HEK293 (cell line): Measurements from ENCODE around the gene ABTB2.

Experiments used
- CTCF ChIA-PET: fragments of 350-600 bp; formaldehyde crosslinking; extraction: SDS; loops from one replicate; lab custom pipeline; 2021; ENCODE audit warnings: antibody characterized with exemption; lab: Yijun Ruan, JAX
- POLR2A ChIA-PET: fragments of 300-600 bp; formaldehyde crosslinking; extraction: SDS; loops from one replicate; lab custom pipeline; 2020; ENCODE audit warnings: antibody characterized with exemption, inconsistent platforms; lab: Yijun Ruan, JAX
- H3K27ac ChIP-seq: fragments of 200-500 bp; sonication (Bioruptor generic); 2 replicates; pipeline ENCODE4 v1.5.1; 2014; ENCODE audit warnings: low read depth, low read length, control low read depth, inconsistent platforms; ENCODE audit errors: extremely low read depth
- H3K36me3 ChIP-seq, 2 experiments: fragments of 200-500 bp in 1 of 2; sonication (Bioruptor generic) in 1 of 2; 1 replicate in 1 of 2; 2 replicates in 1 of 2; pipeline ENCODE4 v1.5.1; 2014 to 2017; ENCODE audit warnings: inconsistent platforms in 2 of 2, low read length in 2 of 2; ENCODE audit not compliant: control insufficient read depth in 2 of 2, insufficient read depth in 1 of 2
- H3K4me1 ChIP-seq: fragments of 200-500 bp; sonication (Bioruptor generic); 2 replicates; pipeline ENCODE4 v1.5.1; 2014; ENCODE audit warnings: mild to moderate bottlenecking, low read length, inconsistent platforms; ENCODE audit not compliant: control insufficient read depth, insufficient read depth
- H3K4me3 ChIP-seq: 2 replicates; pipeline ENCODE4 v1.5.1; 2011; ENCODE audit warnings: low read depth, mild to moderate bottlenecking, control low read depth, low read length, moderate library complexity
- H3K9me3 ChIP-seq: fragments of 200-500 bp; sonication (Bioruptor generic); 2 replicates; pipeline ENCODE4 v1.5.1; 2014; ENCODE audit warnings: low read depth, low read length, inconsistent platforms; ENCODE audit not compliant: control insufficient read depth, insufficient read depth
- HOXC10 ChIP-seq: sonication (generic); formaldehyde crosslinking; IDR thresholded peaks from 2 replicates; pipeline ENCODE4 v1.8.1; 2023; ENCODE audit warnings: mild to moderate bottlenecking, missing genetic modification reagents
- HOXD13 ChIP-seq: sonication (generic); formaldehyde crosslinking; IDR thresholded peaks from 2 replicates; pipeline ENCODE4 v1.8.0; 2022; ENCODE audit warnings: missing genetic modification reagents, borderline replicate concordance
- PRDM1 ChIP-seq: fragments of 450-650 bp; formaldehyde crosslinking; IDR thresholded peaks from 2 replicates; pipeline ENCODE4; 2016; ENCODE audit warnings: missing biosample characterization, missing genetic modification characterization
- ZBTB10 ChIP-seq: fragments of 450-650 bp; formaldehyde crosslinking; IDR thresholded peaks from 2 replicates; pipeline ENCODE4 v1.5.1; 2016; ENCODE audit warnings: missing biosample characterization, missing genetic modification characterization
- ZBTB17 ChIP-seq: fragments of 450-650 bp; formaldehyde crosslinking; IDR thresholded peaks from 2 replicates; pipeline ENCODE4 v1.5.1; 2016; ENCODE audit warnings: missing biosample characterization, missing genetic modification characterization
- ZBTB21 ChIP-seq: fragments of 450-650 bp; formaldehyde crosslinking; IDR thresholded peaks from 2 replicates; pipeline ENCODE4 v1.5.1; 2017; ENCODE audit warnings: missing biosample characterization, missing genetic modification characterization
- ZBTB26 ChIP-seq: fragments of 450-650 bp; formaldehyde crosslinking; optimal IDR thresholded peaks from 2 replicates; pipeline ENCODE3; 2016; ENCODE audit warnings: missing biosample characterization, mild to moderate bottlenecking, missing genetic modification characterization
- ZNF132 ChIP-seq: fragments of 450-650 bp; formaldehyde crosslinking; IDR thresholded peaks from 2 replicates; pipeline ENCODE4 v1.5.1; 2017; ENCODE audit warnings: missing biosample characterization, missing genetic modification characterization, borderline replicate concordance
- ZNF157 ChIP-seq: fragments of 450-650 bp; formaldehyde crosslinking; IDR thresholded peaks from 2 replicates; pipeline ENCODE4 v1.5.1; 2016; ENCODE audit warnings: missing biosample characterization, missing genetic modification characterization
- ZNF239 ChIP-seq: fragments of 450-650 bp; formaldehyde crosslinking; IDR thresholded peaks from 2 replicates; pipeline ENCODE4 v1.5.1; 2016; ENCODE audit warnings: missing biosample characterization, missing genetic modification characterization
- ZNF311 ChIP-seq: fragments of 450-650 bp; formaldehyde crosslinking; IDR thresholded peaks from 2 replicates; pipeline ENCODE4 v1.5.1; 2017; ENCODE audit warnings: missing biosample characterization, missing genetic modification characterization, borderline replicate concordance
- ZNF324 ChIP-seq: fragments of 450-650 bp; formaldehyde crosslinking; IDR thresholded peaks from 2 replicates; pipeline ENCODE4 v1.5.1; 2016; ENCODE audit warnings: missing biosample characterization, missing genetic modification characterization
- ZNF341 ChIP-seq: fragments of 450-650 bp; formaldehyde crosslinking; IDR thresholded peaks from 2 replicates; pipeline ENCODE4; 2016; ENCODE audit warnings: low read depth, missing biosample characterization, missing genetic modification characterization
- ZNF350 ChIP-seq: fragments of 450-650 bp; formaldehyde crosslinking; IDR thresholded peaks from 2 replicates; pipeline ENCODE4 v1.5.0; 2017; ENCODE audit warnings: missing biosample characterization, mild to moderate bottlenecking, missing genetic modification characterization
- ZNF513 ChIP-seq: fragments of 450-650 bp; IDR thresholded peaks from 2 replicates; pipeline ENCODE4 v1.5.1; 2018; ENCODE audit warnings: missing biosample characterization, missing genetic modification characterization
- ZNF580 ChIP-seq: fragments of 450-650 bp; formaldehyde crosslinking; IDR thresholded peaks from 2 replicates; pipeline ENCODE4 v1.5.1; 2016; ENCODE audit warnings: missing biosample characterization, missing genetic modification characterization
- ZNF639 ChIP-seq: fragments of 450-650 bp; formaldehyde crosslinking; IDR thresholded peaks from 2 replicates; pipeline ENCODE4 v1.5.1; 2016; ENCODE audit warnings: missing biosample characterization, missing genetic modification characterization
- ZNF701 ChIP-seq: fragments of 450-650 bp; formaldehyde crosslinking; IDR thresholded peaks from 2 replicates; pipeline ENCODE4 v1.5.1; 2016; ENCODE audit warnings: missing biosample characterization, missing genetic modification characterization
- ZNF704 ChIP-seq: fragments of 450-650 bp; formaldehyde crosslinking; IDR thresholded peaks from 2 replicates; pipeline ENCODE4 v1.5.1; 2016; ENCODE audit warnings: missing biosample characterization, missing genetic modification characterization
- ZNF785 ChIP-seq: fragments of 450-650 bp; formaldehyde crosslinking; IDR thresholded peaks from 2 replicates; pipeline ENCODE4 v1.5.1; 2016; ENCODE audit warnings: missing biosample characterization, missing genetic modification characterization

ABTB2 gene

GRCh38 chr11:34134765-34135164 lies 223.0 kb downstream of the ABTB2 start:
- Histone ChIP-seq H3K4me3 (no peak overlapping the region), H3K27ac (no peak overlapping the region), H3K36me3 (peaks cover 0 to 94% of the 10 kb centered on the region in 2 experiments; a peak in 2 of 3 replicates), H3K9me3 (no peaks in the 10 kb centered on the region), H3K4me1 (no peaks in the 10 kb centered on the region)
- ChIA-PET CTCF (interaction anchor here (0.9 kb wide), 1 partner anchor 358 kb away, joined by 3 read pairs; no protein-coding TSS in a partner anchor), POLR2A (no interaction called here)
- TF ChIP-seq ZNF132 (tag by site-specific recombination) (no peak), ZNF639 (no peak), ZNF785 (tag by site-specific recombination) (no peak), ZNF157 (no peak), ZNF513 (tag by site-specific recombination) (no peak), ZNF701 (tag by site-specific recombination) (no peak), ZNF324 (no peak), ZBTB21 (tag by site-specific recombination) (no peak), PRDM1 (tag by site-specific recombination) (no peak), ZNF311 (tag by site-specific recombination) (no peak), ZNF341 (tag by site-specific recombination) (no peak)

- Histone ChIP-seq H3K27ac (no peak overlapping the region), H3K36me3 (peaks cover 12 to 87% of the 10 kb centered on the region in 2 experiments), H3K9me3 (no peaks in the 10 kb centered on the region), H3K4me1 (no peaks in the 10 kb centered on the region), H3K4me3 (no peak overlapping the region)
- CTCF ChIA-PET = interaction anchor here (0.7 kb wide), 2 partner anchors 61 to 1539 kb away, joined by 3 read pairs; no protein-coding TSS in a partner anchor
- POLR2A ChIA-PET = interaction anchor here (1.3 kb wide), 1 partner anchor 27 kb away, joined by 3 read pairs; the partner anchor contains the start of gene NAT10
- no peak for TF ChIP-seq HOXD13 (CRISPR knock-in tag)
- no peak for TF ChIP-seq ZNF580 (tag by site-specific recombination)
- no peak for TF ChIP-seq ZBTB26 (tag by site-specific recombination)
- no peak for TF ChIP-seq ZBTB10 (tag by site-specific recombination)
- TF ChIP-seq ZNF239 (tag by site-specific recombination) = no peak
- no peak for TF ChIP-seq ZNF704 (tag by site-specific recombination)
- TF ChIP-seq ZBTB17 = no peak
- TF ChIP-seq ZNF350 = no peak
- no peak for TF ChIP-seq HOXC10 (CRISPR knock-in tag)
Measured at GRCh38 chr11:34132261-34132965, 225.4 kb downstream of the ABTB2 start.
